ENCODE measurements around the gene PLEKHA1. TPM values are rescaled to one million over a fixed set of nuclear protein-coding genes. Genes with fewer than 3 reads are reported as not detected.

Gene PLEKHA1
- total and polyA plus RNA-seq, 2 of the 4 experiments (the other 2 are of a cell fraction) = 7.2 to 9.5 TPM

GRCh38 chr10:122465401-122466040 is 91.0 kb downstream of the PLEKHA1 start:
- no peak overlapping the region for H4K8ac ChIP-seq (ENCODE audit: low read depth in 2 of 2, low read length in 2 of 2)
- H3K9me1 ChIP-seq (ENCODE audit: insufficient read depth, low read length) = peaks cover 22% of the 10 kb centered on the region
- BruUV-seq (replicated peaks) = no TSS peak
- in situ Hi-C loops (cut with MboI; ENCODE audit: low sequenced_read_pairs) = loop anchor here (10.0 kb wide), 1 partner anchor 341 kb away; no protein-coding TSS in a partner anchor
- DNase-seq = no peak
- H3K36me3 ChIP-seq (ENCODE audit: control insufficient read depth, insufficient read depth, low read length) = no peaks in the 10 kb centered on the region; the same call in 1 of the 2 replicates
- H3K4ac ChIP-seq (ENCODE audit: low read depth, low read length) = no peak overlapping the region
- H3K18ac ChIP-seq (ENCODE audit: low read depth, low read length) = no peak overlapping the region
- H3K27ac ChIP-seq (ENCODE audit: insufficient read depth, low read length) = no peak overlapping the region
- H3K4me2 ChIP-seq (ENCODE audit: low read depth, low read length) = no peak overlapping the region
- no peak for ATAC-seq (ENCODE audit: low read depth)
- H3K4me1 ChIP-seq (ENCODE audit: control insufficient read depth, insufficient read depth, low read length) = peaks cover 21% of the 10 kb centered on the region
- no peak overlapping the region for H2AK9ac ChIP-seq (replicated peaks; ENCODE audit: low read depth, low read length, poor library complexity)
- H2BK20ac ChIP-seq (ENCODE audit: low read depth, low read length) = no peak overlapping the region
- no peak overlapping the region for H4K91ac ChIP-seq (ENCODE audit: insufficient read depth, low read depth, low read length)
- H4K5ac ChIP-seq (ENCODE audit: low read depth, low read length) = no peak overlapping the region
- no peak overlapping the region for H2BK120ac ChIP-seq (ENCODE audit: low read depth, low read length)
- H4K20me1 ChIP-seq (ENCODE audit: insufficient read depth, low read length) = peaks cover 19% of the 10 kb centered on the region
- H3K9me3 ChIP-seq (ENCODE audit: control insufficient read depth, insufficient read depth, low read length) = no peaks in the 10 kb centered on the region
- no peak overlapping the region for H3K23ac ChIP-seq (ENCODE audit: low read depth, low read length)
- ChIA-PET CTCF (no interaction called here), POLR2A (ENCODE audit: unreplicated experiment) (no interaction called here)
- WGBS, 2 experiments (ENCODE audit: extremely low coverage in 2 of 2, insufficient read length in 1 of 2) = no CpG with 5 or more reads among the region's 6 CpGs
- no peak overlapping the region for H2AK5ac ChIP-seq (ENCODE audit: low read depth, low read length)
- H3K27me3 ChIP-seq (ENCODE audit: control insufficient read depth, insufficient read depth, low read length) = no peaks in the 10 kb centered on the region
- intact Hi-C loops (cut with micrococcal nuclease) = no loop called here
- no peak overlapping the region for H3K4me3 ChIP-seq (ENCODE audit: insufficient read depth, low read depth, low read length)
- no peak overlapping the region for H3K14ac ChIP-seq (replicated peaks; ENCODE audit: low read depth, low read length)
- peaks cover 11 to 38% of the 10 kb centered on the region in 2 experiments for H3K79me1 ChIP-seq (ENCODE audit: low read depth in 1 of 2, low read length in 2 of 2)
- H3K9ac ChIP-seq (ENCODE audit: low read depth, low read length) = no peak overlapping the region
- no peak overlapping the region for H2BK15ac ChIP-seq (ENCODE audit: low read depth, low read length)
- H2BK5ac ChIP-seq (ENCODE audit: low read depth, low read length, poor library complexity, severe bottlenecking) = no peak overlapping the region
- dilution Hi-C loops (cut with HindIII; ENCODE audit: low sequenced_read_pairs, unreplicated experiment) = no loop called here
- no peak overlapping the region for H3K56ac ChIP-seq (ENCODE audit: extremely low read depth, insufficient read depth, low read length)
- no peak overlapping the region for H2AFZ ChIP-seq (replicated peaks; ENCODE audit: low read length, poor library complexity)
- TF ChIP-seq BHLHE40 (IDR thresholded peaks at IDR 0.05; ENCODE audit: low read depth, low read length) = no peak
- no peak for TF ChIP-seq FOS (IDR thresholded peaks at IDR 0.05; ENCODE audit: low read depth, low read length)
- no peak for TF ChIP-seq RAD21 (IDR thresholded peaks at IDR 0.05; ENCODE audit: low read length)
- TF ChIP-seq MXI1 (IDR thresholded peaks at IDR 0.05; ENCODE audit: borderline replicate concordance, low read depth, low read length) = no peak
- no peak for TF ChIP-seq SMC3 (IDR thresholded peaks at IDR 0.05; ENCODE audit: low read depth, low read length)
- TF ChIP-seq POLR2A (IDR thresholded peaks at IDR 0.05; ENCODE audit: low read depth, low read length) = no peak
- TF ChIP-seq NFE2L2 (IDR thresholded peaks at IDR 0.05; ENCODE audit: low read depth, low read length) = no peak
- TF ChIP-seq, protein P1, sequence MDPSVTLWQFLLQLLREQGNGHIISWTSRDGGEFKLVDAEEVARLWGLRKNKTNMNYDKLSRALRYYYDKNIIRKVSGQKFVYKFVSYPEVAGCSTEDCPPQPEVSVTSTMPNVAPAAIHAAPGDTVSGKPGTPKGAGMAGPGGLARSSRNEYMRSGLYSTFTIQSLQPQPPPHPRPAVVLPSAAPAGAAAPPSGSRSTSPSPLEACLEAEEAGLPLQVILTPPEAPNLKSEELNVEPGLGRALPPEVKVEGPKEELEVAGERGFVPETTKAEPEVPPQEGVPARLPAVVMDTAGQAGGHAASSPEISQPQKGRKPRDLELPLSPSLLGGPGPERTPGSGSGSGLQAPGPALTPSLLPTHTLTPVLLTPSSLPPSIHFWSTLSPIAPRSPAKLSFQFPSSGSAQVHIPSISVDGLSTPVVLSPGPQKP (IDR thresholded peaks at IDR 0.05; ENCODE audit: borderline replicate concordance, low read depth, low read length) = no peak
- no peak for TF ChIP-seq RCOR1 (IDR thresholded peaks at IDR 0.05; ENCODE audit: insufficient replicate concordance, low read length)
- no peak for TF ChIP-seq USF2 (IDR thresholded peaks at IDR 0.05; ENCODE audit: low read depth, low read length)
- no peak for TF ChIP-seq MAZ (IDR thresholded peaks at IDR 0.05; ENCODE audit: borderline replicate concordance, low read depth, low read length)
- no peak for TF ChIP-seq RFX5 (IDR thresholded peaks at IDR 0.05; ENCODE audit: low read depth, low read length)
- no peak for TF ChIP-seq CTCF (conservative IDR thresholded peaks at IDR 0.05; ENCODE audit: low read depth, low read length)
- TF ChIP-seq CHD1 (IDR thresholded peaks at IDR 0.05; ENCODE audit: low read depth, low read length) = no peak
- TF ChIP-seq CEBPB (IDR thresholded peaks at IDR 0.05; ENCODE audit: low read depth, low read length) = no peak
- no peak for TF ChIP-seq MAFK (IDR thresholded peaks at IDR 0.05; ENCODE audit: low read depth, low read length)
